Heart left ventricle (tissue), 16 donors: ENCODE data around the gene GGT6. TPM values are rescaled to one million over a fixed set of nuclear protein-coding genes. Genes with fewer than 3 reads are reported as not detected.

ENCODE experiments used
- ATAC-seq, 4 donors: fragments of 200-7000 bp; cut with Tn5 transposase; one replicate each; pipeline ENCODE4 v1.9.1; 2020 to 2022; ENCODE audit warnings: moderate library complexity in 4 of 4, mild to moderate bottlenecking in 3 of 4, moderate number of reproducible peaks in 1 of 4
- DNase-seq, 5 donors: peaks; one replicate each; pipeline ENCODE4 v3.0.0-alpha.2; 2020
- H3K27ac ChIP-seq, 12 donors: fragments of 200-600 bp; sonication (generic) in 4 of 12; one replicate each; pipeline versions ENCODE4 v1.5.0 to v1.8.0; 2016 to 2022; ENCODE audit warnings: mild to moderate bottlenecking in 2 of 12
- H3K27me3 ChIP-seq, 9 donors: fragments of 200-600 bp; sonication (generic) in 2 of 9; one replicate each; pipeline versions ENCODE4 v1.5.1 to v1.8.0; 2016 to 2022; ENCODE audit warnings: mild to moderate bottlenecking in 3 of 9
- H3K36me3 ChIP-seq, 9 donors: fragments of 200-600 bp; sonication (generic) in 2 of 9; one replicate each; pipeline versions ENCODE4 v1.5.0 to v1.8.0; 2018 to 2022; ENCODE audit warnings: mild to moderate bottlenecking in 2 of 9
- H3K4me1 ChIP-seq, 12 donors: fragments of 200-600 bp; sonication (generic) in 4 of 12; one replicate each; pipeline versions ENCODE4 v1.5.0 to v1.8.0; 2016 to 2022; ENCODE audit warnings: mild to moderate bottlenecking in 3 of 12
- H3K4me3 ChIP-seq, 12 donors: fragments of 200-600 bp; sonication (generic) in 4 of 12; one replicate each; pipeline versions ENCODE4 v1.5.0 to v1.8.0; 2017 to 2022; ENCODE audit warnings: mild to moderate bottlenecking in 9 of 12, moderate library complexity in 4 of 12
- H3K9me3 ChIP-seq, 12 donors: fragments of 200-600 bp; sonication (generic) in 4 of 12; one replicate each; pipeline versions ENCODE4 v1.5.0 to v1.8.0; 2016 to 2022; ENCODE audit warnings: mild to moderate bottlenecking in 1 of 12
- CTCF ChIP-seq, 12 donors: fragments of 200-600 bp; sonication (generic) in 4 of 12; IDR thresholded peaks; one replicate each; pipeline versions ENCODE4 v1.5.0 to v1.8.0; 2018 to 2022; ENCODE audit warnings: antibody characterized with exemption in 12 of 12, mild to moderate bottlenecking in 5 of 12
- POLR2A ChIP-seq, 2 donors: fragments of 450-650 bp; IDR thresholded peaks; one replicate each; pipeline ENCODE4 v1.6.1; 2017; ENCODE audit warnings: antibody characterized with exemption in 2 of 2, mild to moderate bottlenecking in 2 of 2, moderate library complexity in 2 of 2
- WGBS, 4 donors: extraction: QIAGEN DNeasy Blood & Tissue Kit in 2 of 4; methylation state at CpG; one replicate each; pipeline versions ENCODE4 v1.1.5 to v1.1.7; 2013 to 2018; 5-methylcytosine and 5-hydroxymethylcytosine counted together
- intact Hi-C, 10 donors: fragments of 100-400 bp; cut with DNase I; formaldehyde crosslinking; loops; one replicate each; pipeline versions ENCODE4 v1.11.1 to v1.14.2; 2022
- polyA plus RNA-seq, 2 donors: library from polyadenylated mRNA; stranded (reverse); fragments of 200-250 nt; gene quantifications; one replicate each; pipeline ENCODE4 v1.2.3, GENCODE V29; 2013
- total RNA-seq, 9 donors: library from RNA; depleted of rRNA in 2 of 9; stranded (reverse); fragments of >200 nt in 2 of 9; fragmentation: NEBNext Ultra II Directional in 3 of 9; extraction: Animal tissue kit (Norgen Biotek cat#: 25700) in 3 of 9; gene quantifications; one replicate each; pipeline versions ENCODE4 v1.1.0 to v1.2.4, GENCODE V29; 2016 to 2023
- donor health status: ischemic (EF 13 %, LVEDD 7.1; RV severe dilation, severe dysfunction).
- donor health status: healthy with polysubstance abuse.
- donor health status: DM: no; HTN: yes; CAD: no.
- donor health status: DM: no; HTN: no; CAD: no.
- donor health status: ischemic (EF 25% LVEDD 6.9; RV normal size, moderate dysfunction).
- donor health status: ischemic (EF 25% LVEDD 5.7; RV mildly dilated, moderate dysfunction).
- donor health status: healthy.
- donor health status: DM: yes; HTN: yes; CAD: no.
- donor health status: ischemic (EF 35%, LVEDD 5.7; RV mildly dilated, moderate dysfunction).
- donor health status: nonischemic (EF 11% LVEDD 7.7; RV severe dilation, severe dysfunction).
- donor health status: DM: yes; HTN: yes; CAD: no.
- donor health status: PGD.
- donor health status: ischemic (EF 29% LVEDD 5.4; RV normal size, mild dysfunction).
- donor health status: nonischemic (EF 23%, LVEDD 6.1; RV moderate dilation, normal function).

The GGT6 gene
- total and polyA plus RNA-seq, 11 donors, result not detected

- ATAC-seq, result peak; percentile 21 to 80 (median 38)
- intact Hi-C loops, result no loop called here
- peak overlapping the region in 1 of 12 donors; percentile 0 for H3K4me3 ChIP-seq
- H3K27ac ChIP-seq, result peak overlapping the region; percentile 52 to 90 (median 77)
- peak in 3 of 5 donors; percentile 64 to 70 (median 68) for DNase-seq
- 48 to 62% (median 56%) methylated on average over 24 to 30 of the region's 30 CpGs for WGBS, 4 donors
- H3K9me3 ChIP-seq, result no peaks in the 10 kb centered on the region
- H3K4me1 ChIP-seq, result peaks cover 20 to 84% (median 50%) of the 10 kb centered on the region in 12 donors
- TF ChIP-seq POLR2A (IDR thresholded peaks at IDR 0.05), result no peak
- peak in 1 of 12 donors; percentile 6 for TF ChIP-seq CTCF (IDR thresholded peaks at IDR 0.05)
- H3K36me3 ChIP-seq, result no peaks in the 10 kb centered on the region
- H3K27me3 ChIP-seq, result no peaks in the 10 kb centered on the region
Measured at GRCh38 chr17:4530799-4531730, 29.3 kb downstream of the GGT6 start.

GRCh38 chr17:4529533-4530152 lies 30.7 kb downstream of the GGT6 start:
- WGBS, 4 donors, result 77 to 90% (median 84%) methylated on average over 12 to 13 of the region's 13 CpGs
- ATAC-seq (no peak), DNase-seq (no peak)
- intact Hi-C loops, result no loop called here
- Histone ChIP-seq H3K4me1 (peaks cover 13 to 72% (median 43%) of the 10 kb centered on the region in 12 donors), H3K9me3 (no peaks in the 10 kb centered on the region), H3K27me3 (no peaks in the 10 kb centered on the region), H3K36me3 (peaks cover 0 to 11% (median 0%) of the 10 kb centered on the region in 9 donors), H3K4me3 (no peak overlapping the region), H3K27ac (peak overlapping the region in 11 of 12 donors; percentile 52 to 90 (median 79))
- TF ChIP-seq CTCF (IDR thresholded peaks at IDR 0.05) (no peak), POLR2A (IDR thresholded peaks at IDR 0.05) (no peak)

GRCh38 chr17:4527566-4528125 lies 32.7 kb downstream of the GGT6 start:
- Histone ChIP-seq H3K27me3 (no peaks in the 10 kb centered on the region), H3K36me3 (peaks cover 0 to 11% (median 0%) of the 10 kb centered on the region in 9 donors), H3K4me1 (peaks cover 11 to 64% (median 33%) of the 10 kb centered on the region in 12 donors), H3K9me3 (no peaks in the 10 kb centered on the region), H3K4me3 (no peak overlapping the region), H3K27ac (no peak overlapping the region)
- ATAC-seq (no peak), DNase-seq (no peak)
- 65 to 80% (median 78%) methylated on average over 12 of the region's 12 CpGs for WGBS, 4 donors
- intact Hi-C loops, result no loop called here
- TF ChIP-seq CTCF (IDR thresholded peaks at IDR 0.05) (no peak), POLR2A (IDR thresholded peaks at IDR 0.05) (no peak)

- no peak overlapping the region for H3K4me3 ChIP-seq
- H3K27me3 ChIP-seq, result no peaks in the 10 kb centered on the region
- H3K4me1 ChIP-seq, result peaks cover 11 to 64% (median 36%) of the 10 kb centered on the region in 12 donors
- DNase-seq, result no peak
- no peak for ATAC-seq
- no peaks in the 10 kb centered on the region for H3K9me3 ChIP-seq
- H3K36me3 ChIP-seq, result peaks cover 0 to 11% (median 0%) of the 10 kb centered on the region in 9 donors
- WGBS, 4 donors, result 69 to 83% (median 78%) methylated on average over 1 of the region's 1 CpG
- TF ChIP-seq POLR2A (IDR thresholded peaks at IDR 0.05) (no peak), CTCF (IDR thresholded peaks at IDR 0.05) (no peak)
- H3K27ac ChIP-seq, result no peak overlapping the region
- intact Hi-C loops, result no loop called here
Measured at GRCh38 chr17:4527134-4527533, 33.2 kb downstream of the GGT6 start.
